GM19455 (cell line): ENCODE results near the gene ATP9A.
"Not testable (repeated sequence)": the region's sequence is repeated elsewhere in the genome, so short reads cannot be mapped to it uniquely, and the experiment has no call there.

Experiments used
- ATAC-seq: cut with Tn5 transposase; IDR thresholded peaks from one replicate; pipeline ENCODE4 v1.9.1; 2021; ENCODE audit not compliant: unreplicated experiment

ATP9A gene

DNA sequence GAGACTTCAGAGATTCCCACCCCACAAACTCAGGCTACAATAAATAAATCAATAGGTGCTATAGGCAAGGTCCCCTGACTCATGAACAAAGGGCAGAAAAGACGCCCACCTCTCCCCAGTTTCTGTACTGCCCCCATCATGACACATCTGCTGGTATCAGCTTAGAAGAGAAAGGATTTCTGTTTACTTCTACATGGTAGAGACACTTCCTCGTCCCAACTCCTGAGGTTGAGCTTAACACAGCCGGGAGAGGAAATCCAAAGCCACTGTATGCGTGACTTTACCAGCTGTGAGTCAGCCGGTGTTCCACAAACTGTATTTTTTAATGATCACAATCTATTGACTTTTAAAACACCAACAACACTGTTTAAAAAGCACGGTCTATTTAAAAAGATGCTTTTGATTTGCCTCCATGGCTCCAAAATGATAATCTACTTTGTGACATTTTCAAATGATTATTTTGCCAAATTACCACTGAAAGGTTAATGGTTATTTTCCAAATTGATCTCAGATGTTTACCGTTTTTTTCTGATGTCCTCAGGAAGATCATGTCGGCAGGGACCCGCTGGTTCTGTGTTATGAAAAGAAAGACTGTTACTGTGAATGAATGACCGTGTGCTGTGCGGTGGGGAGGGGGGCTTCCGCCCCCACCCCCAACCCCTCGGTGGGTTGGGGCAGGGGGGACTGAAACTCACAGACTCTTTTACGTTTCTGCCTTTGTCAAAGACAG lies 72.5 kb downstream of the ATP9A start:
- ATAC-seq = no peak

DNA sequence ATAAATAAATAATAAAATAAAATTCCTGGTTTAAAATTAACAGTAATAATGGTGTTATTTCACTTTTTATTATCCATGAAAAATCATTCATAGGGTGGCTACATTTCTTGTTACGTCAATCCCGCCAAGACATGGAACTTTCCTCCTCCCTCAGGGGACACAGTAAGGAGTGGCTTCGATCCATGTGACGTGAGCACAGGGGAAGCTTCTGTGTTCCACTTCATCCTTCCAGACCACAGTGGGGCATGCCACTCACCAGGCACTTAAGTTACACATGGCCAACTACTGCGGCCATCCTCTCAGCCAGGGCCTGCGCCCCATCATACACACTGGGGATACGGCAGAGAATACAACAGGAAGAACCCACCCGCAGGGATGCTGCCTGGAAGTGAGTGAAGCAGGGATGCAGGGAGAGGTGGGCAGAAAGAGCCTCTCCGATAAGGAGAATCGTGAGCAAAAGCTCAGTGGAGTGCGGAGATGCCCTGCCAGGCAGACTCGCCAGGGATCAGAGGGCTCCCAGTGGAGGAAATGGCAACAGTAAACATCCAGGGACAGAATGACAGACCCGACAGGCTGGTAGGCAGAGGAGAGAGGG lies 75.3 kb downstream of the ATP9A start:
- ATAC-seq = no peak

DNA sequence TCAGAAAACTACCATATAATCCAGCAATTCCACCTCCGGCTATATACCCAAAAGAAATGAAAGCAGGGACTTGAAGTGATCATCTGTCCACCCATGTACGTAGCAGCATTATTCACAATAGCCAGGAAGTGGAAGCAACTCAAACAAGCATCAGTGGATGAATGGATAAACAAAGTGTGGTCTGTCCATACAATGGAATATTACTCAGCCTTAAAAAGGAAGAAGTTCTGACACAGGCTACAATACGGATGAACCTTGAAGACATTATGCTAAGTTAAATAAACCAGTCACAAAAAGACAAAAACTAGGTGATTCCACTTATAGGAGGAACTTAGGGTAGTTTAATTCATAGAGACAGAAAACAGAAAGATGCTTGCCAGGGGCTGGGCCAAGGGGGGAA lies 76.5 kb downstream of the ATP9A start:
- no peak for ATAC-seq

DNA sequence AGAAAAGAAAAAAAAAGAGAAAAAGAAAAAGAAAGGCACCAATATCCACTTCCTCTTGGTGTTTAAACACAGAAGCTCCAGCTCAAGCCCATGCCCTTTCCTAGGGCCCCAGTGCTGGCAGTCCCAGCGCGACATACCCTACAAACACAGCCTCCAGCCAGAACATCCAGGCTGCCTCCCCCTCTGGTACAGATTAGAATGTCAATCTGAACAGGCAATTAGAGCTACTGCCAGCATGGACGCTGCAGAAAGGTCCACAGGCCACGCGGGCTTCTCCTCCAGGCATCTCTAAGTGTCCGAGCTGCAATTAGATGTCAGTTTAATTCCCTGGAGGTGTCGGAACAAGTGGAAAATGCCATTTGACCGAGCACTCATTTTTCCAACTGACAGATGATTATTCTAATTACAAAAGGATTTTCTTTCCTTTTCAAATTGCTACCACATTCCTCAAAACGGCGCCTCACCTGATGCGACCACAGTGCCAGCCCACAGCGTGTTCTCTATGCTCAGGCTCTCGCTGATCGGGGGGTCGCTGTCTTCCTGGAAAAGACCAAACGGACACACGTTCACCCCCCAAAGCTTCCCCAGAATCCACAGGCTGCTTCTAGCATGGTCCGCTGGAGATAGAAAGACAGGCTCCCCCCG lies 79.5 kb downstream of the ATP9A start:
- no peak for ATAC-seq

DNA sequence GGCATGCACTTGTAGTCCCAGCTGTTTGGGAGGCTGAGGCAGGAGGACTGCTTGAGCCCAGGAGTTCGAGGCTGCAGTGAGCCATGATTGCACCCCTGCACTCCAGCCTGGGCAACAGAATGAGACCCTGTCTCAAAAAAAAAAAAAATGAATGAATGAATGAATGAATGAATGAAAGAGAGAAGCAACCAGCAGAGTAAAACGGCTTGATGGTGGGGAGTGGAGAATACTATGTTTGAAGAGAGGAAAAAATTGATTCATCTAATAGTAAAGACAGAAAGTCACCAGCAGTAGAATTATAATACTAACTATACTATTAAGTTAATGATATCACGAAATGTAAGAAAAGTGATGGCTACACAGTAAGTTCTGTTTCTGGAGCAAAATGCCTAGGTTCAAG lies 80.6 kb downstream of the ATP9A start:
- ATAC-seq = no peak

DNA sequence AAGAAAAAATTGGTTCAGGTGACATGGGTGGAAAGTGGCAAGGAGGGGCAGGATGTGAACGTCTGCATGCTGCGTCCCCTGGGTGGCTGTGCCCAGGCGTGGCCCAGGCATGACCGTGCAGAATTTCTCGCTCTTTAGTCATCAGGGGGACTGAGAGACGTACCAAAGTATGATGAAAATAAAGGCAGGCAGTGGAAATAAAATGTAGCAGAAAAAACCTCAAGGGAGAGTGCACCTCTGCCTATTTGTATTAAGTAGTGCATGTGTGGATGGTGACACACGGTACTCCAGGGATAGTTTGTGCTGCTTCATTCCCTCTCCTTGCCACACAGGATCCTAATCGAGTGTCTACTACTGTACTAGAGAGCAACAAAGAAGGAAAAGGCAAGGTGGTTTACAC lies 81.1 kb downstream of the ATP9A start:
- no peak for ATAC-seq

DNA sequence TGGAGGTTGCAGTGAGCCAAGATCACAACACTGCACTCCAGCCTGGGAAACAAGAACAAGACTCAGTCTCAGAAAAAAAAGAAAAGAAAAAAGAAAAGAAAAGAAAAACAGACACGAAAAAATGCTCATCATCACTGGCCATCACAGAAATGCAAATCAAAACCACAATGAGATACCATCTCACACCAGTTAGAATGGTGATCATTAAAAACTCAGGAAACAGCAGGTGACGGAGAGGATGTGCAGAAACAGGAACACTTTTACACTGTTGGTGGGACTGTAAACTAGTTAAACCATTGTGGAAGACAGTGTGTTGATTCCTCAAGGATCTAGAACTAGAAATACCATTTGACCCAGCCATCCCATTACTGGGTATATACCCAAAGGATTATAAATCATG lies 82.7 kb downstream of the ATP9A start:
- ATAC-seq = not testable (repeated sequence)

DNA sequence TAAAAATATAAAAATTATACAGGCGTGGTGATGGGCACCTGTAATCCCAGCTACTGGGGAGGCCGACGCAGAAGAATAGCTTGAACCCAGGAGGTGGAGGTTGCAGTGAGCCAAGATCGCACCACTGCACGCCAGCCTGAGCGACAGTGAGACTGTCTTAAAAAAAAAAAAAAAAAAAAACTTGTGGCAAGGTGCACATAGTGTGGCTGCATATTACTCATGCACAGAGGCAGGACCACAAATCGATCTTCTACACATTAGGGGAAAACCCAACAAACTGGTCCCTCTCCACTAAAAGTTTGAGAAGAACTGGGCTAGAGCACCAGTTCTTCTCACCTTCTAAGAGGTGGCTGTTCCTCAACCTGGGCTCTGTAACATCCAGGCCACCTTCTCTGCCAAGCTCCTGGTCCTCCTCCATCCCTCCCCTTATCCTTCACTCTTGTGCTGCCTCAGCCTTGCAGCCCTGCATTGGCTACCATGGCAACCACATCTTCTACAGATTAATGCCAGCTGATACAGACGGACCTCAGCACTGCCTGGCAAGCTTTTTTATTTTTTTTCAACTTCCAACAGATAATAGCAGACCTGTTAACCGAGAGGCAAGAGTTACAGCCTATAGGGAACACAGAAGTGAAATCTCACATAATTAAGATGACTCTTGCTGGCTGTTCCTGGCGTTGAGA lies 88.0 kb downstream of the ATP9A start:
- no peak for ATAC-seq

DNA sequence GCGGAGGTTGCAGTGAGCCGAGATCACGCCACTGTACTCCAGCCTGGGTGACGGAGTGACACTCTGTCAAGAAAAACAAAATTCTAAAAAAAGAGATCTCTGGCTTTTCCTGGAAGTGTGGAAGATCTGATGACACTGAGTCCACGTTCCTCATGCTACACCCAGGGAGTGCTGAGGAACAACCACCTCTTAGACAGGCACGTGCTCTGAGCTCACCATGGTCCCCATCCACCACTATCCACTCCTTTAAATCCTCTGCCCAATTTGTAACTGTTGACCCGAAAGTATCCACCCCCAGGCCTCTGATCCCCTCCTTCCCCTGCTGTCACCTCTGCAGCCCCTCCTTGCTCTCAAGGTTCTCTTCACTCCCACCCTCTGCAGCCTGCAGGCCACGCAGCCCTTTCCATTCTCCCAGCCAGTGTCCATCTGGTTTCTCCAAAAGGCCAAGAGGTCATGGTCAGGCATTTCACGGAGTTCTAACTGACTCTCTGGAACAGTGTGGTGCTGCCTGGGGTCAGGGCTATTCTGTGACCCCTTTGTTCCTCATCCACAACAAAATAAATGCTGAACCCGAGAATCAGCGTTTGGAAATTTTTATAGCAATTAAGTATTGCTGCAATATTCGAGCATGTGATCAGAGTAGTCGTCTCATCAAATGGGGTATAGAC lies 88.8 kb downstream of the ATP9A start:
- no peak for ATAC-seq

DNA sequence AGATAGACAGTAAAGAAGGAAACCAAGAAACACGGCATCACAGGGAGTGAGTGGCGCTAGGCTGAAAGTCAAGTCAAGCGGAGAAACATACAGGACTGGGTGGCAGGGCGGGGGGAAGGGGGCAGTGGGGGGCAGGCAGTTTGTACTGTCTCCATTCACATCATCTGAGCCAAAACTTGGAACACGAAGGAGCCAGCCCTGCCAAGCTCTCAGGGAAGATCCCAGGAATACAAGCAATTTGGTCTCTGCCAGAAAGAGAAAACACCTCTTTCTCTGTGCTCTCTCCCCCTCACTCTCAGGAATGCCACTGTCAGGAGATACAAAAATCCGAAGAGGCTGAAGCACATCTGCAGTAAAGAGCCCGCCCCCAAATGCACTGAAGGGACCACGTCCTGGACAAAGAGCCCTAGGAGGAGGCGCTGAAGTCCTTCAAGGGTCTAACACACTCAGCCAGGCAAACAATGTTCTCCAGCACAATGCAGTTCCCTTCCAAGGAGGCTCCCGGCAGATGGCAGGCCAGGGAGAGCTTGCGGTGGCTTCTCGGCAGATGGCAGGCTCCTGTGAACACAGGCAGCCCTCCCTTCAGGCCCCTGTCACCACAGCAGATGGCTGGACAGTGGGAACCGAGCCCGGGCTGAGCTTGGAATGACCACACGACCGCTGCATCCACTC lies 90.0 kb downstream of the ATP9A start:
- ATAC-seq = no peak

DNA sequence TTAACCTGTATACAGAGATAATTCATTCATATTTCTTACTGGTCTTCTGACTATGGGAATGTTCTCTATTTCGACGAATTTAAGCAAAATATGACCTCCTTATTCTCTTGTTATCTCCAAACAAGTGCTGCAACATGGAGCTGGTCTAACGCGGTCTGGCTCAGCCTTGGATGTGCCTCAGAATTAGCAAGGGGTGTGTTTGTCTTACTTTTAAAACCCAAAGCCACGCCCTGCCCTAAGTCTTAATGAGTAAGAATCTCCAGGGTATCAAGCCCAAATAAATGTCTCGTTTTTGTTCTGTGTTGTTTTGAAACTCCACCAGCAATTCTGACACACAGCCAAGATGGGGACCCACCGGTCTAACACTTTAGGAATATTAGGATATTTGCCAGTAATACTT lies 99.2 kb downstream of the ATP9A start:
- ATAC-seq = no peak

DNA sequence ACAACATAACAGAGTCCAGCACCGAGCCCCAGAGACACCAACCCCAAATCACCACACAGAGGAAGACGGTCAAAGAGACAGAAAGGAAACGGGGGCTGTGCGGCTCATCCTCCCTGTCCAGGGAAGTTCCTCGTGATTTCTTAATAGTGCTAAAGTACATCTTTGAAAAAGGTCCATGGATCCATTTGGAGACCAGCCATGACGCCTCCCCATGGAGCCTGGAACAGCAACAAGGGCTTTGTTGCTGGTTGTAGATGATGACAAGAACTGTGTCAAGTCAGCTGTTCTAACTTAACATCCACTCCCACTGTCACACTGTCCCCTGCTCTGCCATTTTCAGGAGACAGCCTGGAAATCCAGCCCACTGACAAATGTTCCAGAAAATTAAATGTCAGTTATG lies 99.7 kb downstream of the ATP9A start:
- ATAC-seq = no peak

DNA sequence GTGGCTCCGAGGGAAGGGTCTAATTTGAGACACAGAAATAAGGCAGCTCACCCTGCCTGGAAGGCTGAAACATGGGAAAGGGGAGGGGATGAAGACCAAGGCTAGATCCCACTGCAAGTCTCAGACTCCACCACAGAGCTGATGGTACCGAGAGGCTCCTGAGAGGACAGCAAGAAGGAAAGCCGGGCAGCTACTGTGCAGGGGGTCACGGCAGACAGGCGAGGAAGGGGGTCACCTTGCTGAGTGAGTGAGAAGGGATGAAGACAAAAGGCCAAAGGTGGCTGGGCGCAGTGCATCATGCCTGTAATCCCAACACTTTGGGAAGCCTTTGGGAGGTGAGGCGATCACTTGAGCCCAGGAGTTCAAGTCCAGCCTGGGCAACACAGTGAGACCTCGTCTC lies 100.7 kb downstream of the ATP9A start:
- ATAC-seq = no peak

DNA sequence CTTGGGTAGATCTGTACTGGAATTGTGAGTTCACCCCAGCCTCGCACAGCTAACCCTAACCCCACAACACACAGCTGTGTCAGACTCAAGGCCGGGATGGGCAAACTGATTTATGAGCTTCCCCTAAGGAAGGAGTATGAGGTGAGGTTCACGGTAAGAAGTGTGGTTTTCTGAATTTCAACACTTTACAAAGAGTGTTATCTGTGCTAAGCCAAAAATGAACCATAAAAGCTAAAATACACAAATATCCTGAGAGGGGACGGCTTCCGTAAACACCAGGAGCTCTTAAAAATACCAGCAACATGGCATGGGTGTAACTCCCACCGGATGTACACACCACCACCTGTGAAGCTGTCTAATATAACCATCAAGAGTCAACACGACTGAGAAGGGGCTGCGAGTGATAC lies 101.2 kb downstream of the ATP9A start:
- no peak for ATAC-seq

DNA sequence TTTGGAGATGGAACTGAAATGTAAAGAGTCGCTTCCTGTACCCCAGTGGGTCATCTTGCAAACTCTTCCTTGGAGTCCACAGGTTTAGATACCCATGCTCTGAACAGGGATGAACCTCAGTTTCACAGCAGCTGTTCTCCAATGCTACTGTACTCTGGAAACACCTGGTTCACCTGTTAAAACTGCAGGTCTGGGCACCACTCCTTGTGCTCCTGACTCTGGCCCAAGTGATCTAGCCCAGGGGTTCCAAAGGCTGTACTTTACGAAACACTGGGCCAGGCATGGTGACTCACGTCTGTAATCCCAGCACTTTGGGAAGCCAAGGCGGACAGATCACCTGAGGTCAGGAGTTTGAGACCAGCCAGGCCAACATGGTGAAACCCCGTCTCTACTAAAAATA lies 102.1 kb downstream of the ATP9A start:
- no peak for ATAC-seq

DNA sequence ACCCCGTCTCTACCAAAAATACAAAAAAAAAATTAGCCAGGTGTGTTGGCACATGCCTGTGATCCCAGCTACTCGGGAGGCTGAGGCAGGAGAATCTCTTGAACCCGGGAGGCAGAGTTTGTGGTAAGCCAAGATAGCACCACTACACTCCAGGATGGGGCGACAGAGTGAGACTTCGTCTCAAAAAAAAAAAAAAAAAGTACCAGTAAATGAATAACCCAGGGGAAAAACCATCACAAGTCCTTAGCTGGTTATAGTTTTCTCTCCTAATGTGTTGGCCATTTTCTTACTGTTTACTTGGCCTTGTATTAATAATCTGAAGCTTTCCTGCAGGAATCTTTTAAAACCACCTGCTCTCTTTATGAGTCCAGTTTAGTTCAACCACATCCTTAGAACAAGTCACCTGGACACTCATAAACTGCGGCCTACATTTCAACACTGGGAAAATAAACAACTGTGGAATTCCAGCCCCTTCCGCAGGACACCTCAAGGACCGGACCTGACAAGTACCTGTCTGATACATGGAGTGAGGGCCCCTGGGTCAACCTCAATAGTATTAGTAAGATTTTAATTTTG lies 102.6 kb downstream of the ATP9A start:
- ATAC-seq = no peak

DNA sequence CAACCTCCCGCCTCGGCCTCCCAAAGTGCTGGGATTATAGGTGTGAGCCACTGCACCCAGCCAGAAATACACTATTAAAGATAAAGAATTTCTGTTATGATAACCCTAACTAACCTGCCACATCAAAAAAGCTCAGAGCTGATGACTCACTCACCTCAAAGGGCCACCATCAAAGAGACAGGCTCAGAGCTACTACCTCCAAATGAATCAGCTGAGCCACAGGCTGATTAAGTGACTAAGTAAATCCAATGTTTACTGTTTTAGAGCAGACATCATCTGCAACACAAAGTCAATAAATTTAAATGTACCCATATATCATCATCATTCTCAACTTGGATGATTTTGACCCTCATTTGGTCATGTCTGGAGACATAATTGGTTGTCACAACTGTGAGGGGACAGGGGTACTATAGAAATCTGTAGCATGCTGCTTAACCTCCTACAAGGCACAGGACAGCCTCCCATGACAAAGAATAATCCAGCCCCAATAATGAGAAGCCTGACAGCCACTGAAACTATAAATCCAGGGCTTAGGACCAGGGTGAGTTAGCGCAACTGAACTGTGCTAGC lies 106.5 kb downstream of the ATP9A start:
- no peak for ATAC-seq

DNA sequence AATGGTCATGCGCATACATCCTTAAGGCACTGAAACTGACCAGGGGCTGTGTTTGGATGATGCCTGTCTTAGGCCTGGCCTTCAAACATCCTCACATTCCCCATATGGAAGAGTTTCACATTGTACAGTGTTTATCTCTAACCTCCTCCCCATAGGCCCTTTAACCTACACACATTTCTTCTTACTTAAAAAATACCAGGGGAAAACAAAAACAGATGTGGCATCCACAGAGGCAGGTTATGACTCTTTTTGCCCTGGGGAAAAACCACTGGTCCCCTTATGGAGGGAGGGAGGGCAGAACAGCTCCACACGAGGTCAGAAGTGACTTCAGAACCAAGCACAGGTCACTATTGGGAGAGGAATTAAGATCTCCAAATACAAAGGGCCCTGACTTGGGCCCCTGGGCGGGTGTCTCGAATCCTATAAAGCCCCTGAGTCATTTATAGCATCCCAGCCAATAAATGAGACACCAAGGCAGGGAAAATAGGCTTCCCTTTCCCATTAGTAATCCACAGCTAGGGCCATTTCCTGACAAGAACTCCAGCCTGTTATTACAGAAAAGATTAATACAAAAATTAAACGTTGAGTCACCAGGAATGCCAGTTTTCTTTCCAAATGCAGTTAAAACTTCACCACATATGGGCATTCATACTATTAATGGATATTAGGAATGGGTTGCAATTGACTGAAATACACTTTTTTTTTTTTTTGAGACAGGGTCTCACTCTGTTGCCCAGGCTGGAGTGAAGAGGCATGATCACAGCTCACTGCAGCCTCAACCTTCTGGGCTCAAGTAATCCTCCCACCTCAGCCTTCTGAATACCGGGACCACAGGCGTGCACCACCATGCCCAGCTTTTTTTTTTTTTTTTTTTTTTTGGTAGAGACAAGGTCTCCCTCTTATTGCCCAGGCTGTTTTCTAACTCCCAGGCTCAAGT lies 107.2 kb downstream of the ATP9A start:
- ATAC-seq = no peak

DNA sequence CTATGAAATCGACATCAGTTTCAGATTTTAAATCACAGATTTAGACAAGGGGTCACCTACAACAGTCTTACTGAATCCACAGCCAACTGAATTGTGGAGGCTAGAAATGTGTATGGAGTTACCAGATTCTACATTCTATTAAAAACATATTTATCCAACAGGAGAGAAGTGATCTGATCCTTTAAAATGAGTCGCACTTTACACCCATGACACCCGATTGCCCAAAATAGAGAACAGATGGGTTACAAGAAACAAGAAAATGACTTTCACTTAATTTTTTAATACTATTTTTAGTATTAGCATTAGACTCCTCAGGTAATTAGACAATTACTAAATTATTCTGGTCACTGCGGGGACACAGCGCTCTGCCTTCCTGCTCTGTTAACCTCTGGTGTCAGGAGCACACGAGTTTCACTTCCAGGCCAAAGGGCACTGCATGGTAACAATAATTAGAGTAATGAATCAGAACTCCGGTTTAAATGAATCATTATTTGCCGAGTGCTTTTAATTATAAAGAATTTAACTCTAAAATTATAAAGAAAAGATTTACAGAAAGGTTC lies 108.6 kb downstream of the ATP9A start:
- no peak for ATAC-seq
